Measurements from ENCODE around the gene SUMO4. TPM values are rescaled to one million over a fixed set of nuclear protein-coding genes. Genes with fewer than 3 reads are reported as not detected.
A peak's percentile ranks its signal among the peaks of the same experiment; 100 is the strongest.

Gene SUMO4
- total and polyA plus RNA-seq, 2 donors (not counting 1 experiment from before 2014, with no cell fraction given) = 0.18 to 11.5 TPM

DNA sequence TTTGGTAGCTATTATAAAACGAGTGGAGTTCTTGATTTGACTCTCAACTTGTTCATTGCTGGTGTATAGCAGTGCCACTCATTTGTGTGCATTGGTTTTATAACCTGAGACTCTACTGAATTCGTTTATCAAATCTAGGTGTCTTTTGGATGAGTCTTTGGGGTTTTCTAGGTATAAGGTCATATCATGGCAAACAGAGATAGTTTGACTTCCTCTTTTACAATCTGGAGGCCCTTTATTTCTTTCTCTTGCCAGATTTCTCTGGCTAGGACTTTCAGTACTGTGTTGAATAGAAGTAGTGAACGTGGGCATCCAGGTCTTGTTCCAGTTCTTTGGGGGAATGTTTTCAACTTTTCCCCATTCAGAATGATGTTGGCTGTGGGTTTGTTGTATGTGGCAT lies 38.8 kb downstream of the SUMO4 start:
- intact Hi-C loops (cut with micrococcal nuclease) = no loop called here
- Mint-ChIP-seq H3K27ac (peak overlapping the region; percentile 41), H3K4me1 (peaks cover 29% of the 10 kb centered on the region), H3K27me3 (no peaks in the 10 kb centered on the region), H3K4me3 (peak overlapping the region; percentile 29), H3K9me3 (ENCODE audit: insufficient read depth) (no peaks in the 10 kb centered on the region)
- Histone ChIP-seq H3K36me3 (replicated peaks in 1 of 2; ENCODE audit: control extremely low read depth in 1 of 2, control insufficient read depth in 1 of 2, extremely low read depth in 1 of 2, insufficient read depth in 2 of 2, low read length in 1 of 2) (no peaks in the 10 kb centered on the region), H3K4me1 (ENCODE audit: control insufficient read depth in 2 of 2, insufficient read depth in 2 of 2, low read length in 2 of 2) (peaks cover 4 to 6% of the 10 kb centered on the region in 2 donors), H3K27ac (ENCODE audit: low read length in 2 of 2) (no peak overlapping the region), H3K9ac (ENCODE audit: low read length) (no peak overlapping the region), H3K27me3 (replicated peaks in 1 of 4; ENCODE audit: control extremely low read depth in 1 of 4, control insufficient read depth in 3 of 4, insufficient read depth in 4 of 4, low read length in 3 of 4) (no peaks in the 10 kb centered on the region), H3K4me2 (replicated peaks; ENCODE audit: low read depth, low read length, poor library complexity, severe bottlenecking) (no peak overlapping the region), H3K79me2 (ENCODE audit: control insufficient read depth, insufficient read depth, low read length) (peaks cover 3% of the 10 kb centered on the region), H3K9me3 (ENCODE audit: control extremely low read depth in 1 of 3, control insufficient read depth in 2 of 3, insufficient read depth in 1 of 3, low read length in 2 of 3) (peaks cover 0 to under 1% (median 0%) of the 10 kb centered on the region in 3 donors), H2AFZ (ENCODE audit: insufficient read depth, low read depth, low read length, poor library complexity, severe bottlenecking) (peak overlapping the region; percentile 3), H3K4me3 (ENCODE audit: control extremely low read depth in 1 of 5, extremely low read depth in 1 of 5, insufficient read depth in 1 of 5, low read depth in 2 of 5, low read length in 4 of 5) (no peak overlapping the region), H4K20me1 (ENCODE audit: control insufficient read depth, insufficient read depth, low read length, poor library complexity, severe bottlenecking) (no peaks in the 10 kb centered on the region)
- WGBS (ENCODE audit: insufficient coverage) = 43% methylated on average over 2 of the region's 3 CpGs
- peak; percentile 31 for DNase-seq
- TF ChIP-seq EZH2 (IDR thresholded peaks at IDR 0.05; ENCODE audit: borderline replicate concordance, insufficient read depth, low read depth, low read length, poor library complexity, severe bottlenecking) = no peak
- TF ChIP-seq, protein P1, sequence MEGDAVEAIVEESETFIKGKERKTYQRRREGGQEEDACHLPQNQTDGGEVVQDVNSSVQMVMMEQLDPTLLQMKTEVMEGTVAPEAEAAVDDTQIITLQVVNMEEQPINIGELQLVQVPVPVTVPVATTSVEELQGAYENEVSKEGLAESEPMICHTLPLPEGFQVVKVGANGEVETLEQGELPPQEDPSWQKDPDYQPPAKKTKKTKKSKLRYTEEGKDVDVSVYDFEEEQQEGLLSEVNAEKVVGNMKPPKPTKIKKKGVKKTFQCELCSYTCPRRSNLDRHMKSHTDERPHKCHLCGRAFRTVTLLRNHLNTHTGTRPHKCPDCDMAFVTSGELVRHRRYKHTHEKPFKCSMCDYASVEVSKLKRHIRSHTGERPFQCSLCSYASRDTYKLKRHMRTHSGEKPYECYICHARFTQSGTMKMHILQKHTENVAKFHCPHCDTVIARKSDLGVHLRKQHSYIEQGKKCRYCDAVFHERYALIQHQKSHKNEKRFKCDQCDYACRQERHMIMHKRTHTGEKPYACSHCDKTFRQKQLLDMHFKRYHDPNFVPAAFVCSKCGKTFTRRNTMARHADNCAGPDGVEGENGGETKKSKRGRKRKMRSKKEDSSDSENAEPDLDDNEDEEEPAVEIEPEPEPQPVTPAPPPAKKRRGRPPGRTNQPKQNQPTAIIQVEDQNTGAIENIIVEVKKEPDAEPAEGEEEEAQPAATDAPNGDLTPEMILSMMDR (IDR thresholded peaks at IDR 0.05) = no peak
- CTCF ChIA-PET = interaction anchor here (0.8 kb wide), 1 partner anchor 77 kb away, joined by 3 read pairs; no protein-coding TSS in a partner anchor
- POLR2A ChIA-PET = interaction anchor here (0.8 kb wide), 1 partner anchor 22 kb away, joined by 4 read pairs; no protein-coding TSS in a partner anchor
- ATAC-seq (ENCODE audit: low read depth) = peak; percentile 62

DNA sequence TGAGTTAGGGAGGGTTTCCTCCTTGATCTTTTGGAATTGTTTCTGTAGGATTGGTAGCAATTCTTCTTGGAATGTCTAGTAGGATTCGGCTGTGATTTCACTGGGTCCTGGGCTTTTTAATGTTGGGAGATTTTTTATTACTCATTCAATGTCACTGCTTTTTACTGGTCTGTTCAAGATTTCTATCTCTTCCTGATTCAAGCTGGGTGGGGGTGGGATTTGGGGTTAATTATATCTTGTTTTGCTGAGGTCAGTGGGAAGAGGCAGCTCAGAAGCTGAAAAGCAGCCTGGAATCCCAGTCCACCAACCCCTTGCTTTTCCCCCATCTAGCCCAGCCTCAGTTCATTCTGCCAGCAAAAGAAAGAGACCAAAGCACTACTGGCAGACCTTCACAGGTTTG lies 39.6 kb downstream of the SUMO4 start:
- Histone ChIP-seq H2AFZ (ENCODE audit: insufficient read depth, low read depth, low read length, poor library complexity, severe bottlenecking) (no peak overlapping the region), H3K4me3 (ENCODE audit: control extremely low read depth in 1 of 5, extremely low read depth in 1 of 5, insufficient read depth in 1 of 5, low read depth in 2 of 5, low read length in 4 of 5) (no peak overlapping the region), H3K9ac (ENCODE audit: low read length) (no peak overlapping the region), H3K79me2 (ENCODE audit: control insufficient read depth, insufficient read depth, low read length) (peaks cover 3% of the 10 kb centered on the region), H4K20me1 (ENCODE audit: control insufficient read depth, insufficient read depth, low read length, poor library complexity, severe bottlenecking) (no peaks in the 10 kb centered on the region), H3K9me3 (ENCODE audit: control extremely low read depth in 1 of 3, control insufficient read depth in 2 of 3, insufficient read depth in 1 of 3, low read length in 2 of 3) (peaks cover 0 to 2% (median 0%) of the 10 kb centered on the region in 3 donors), H3K36me3 (replicated peaks in 1 of 2; ENCODE audit: control extremely low read depth in 1 of 2, control insufficient read depth in 1 of 2, extremely low read depth in 1 of 2, insufficient read depth in 2 of 2, low read length in 1 of 2) (no peaks in the 10 kb centered on the region), H3K4me1 (ENCODE audit: control insufficient read depth in 2 of 2, insufficient read depth in 2 of 2, low read length in 2 of 2) (peaks cover 4 to 6% of the 10 kb centered on the region in 2 donors), H3K27me3 (replicated peaks in 1 of 4; ENCODE audit: control extremely low read depth in 1 of 4, control insufficient read depth in 3 of 4, insufficient read depth in 4 of 4, low read length in 3 of 4) (no peaks in the 10 kb centered on the region), H3K27ac (ENCODE audit: low read length in 2 of 2) (no peak overlapping the region), H3K4me2 (replicated peaks; ENCODE audit: low read depth, low read length, poor library complexity, severe bottlenecking) (no peak overlapping the region)
- TF ChIP-seq, protein P1 (IDR thresholded peaks at IDR 0.05) = no peak
- no peak for TF ChIP-seq EZH2 (IDR thresholded peaks at IDR 0.05; ENCODE audit: borderline replicate concordance, insufficient read depth, low read depth, low read length, poor library complexity, severe bottlenecking)
- no peak for ATAC-seq (ENCODE audit: low read depth)
- intact Hi-C loops (cut with micrococcal nuclease) = no loop called here
- ChIA-PET POLR2A (interaction anchor here (0.8 kb wide), 1 partner anchor 21 kb away, joined by 4 read pairs; no protein-coding TSS in a partner anchor), CTCF (interaction anchor here (0.6 to 2.5 kb wide), 3 partner anchors 8 to 171 kb away, joined by 4 to 16 read pairs (median 10); no protein-coding TSS in a partner anchor)
- Mint-ChIP-seq H3K4me3 (no peak overlapping the region), H3K27ac (no peak overlapping the region), H3K27me3 (no peaks in the 10 kb centered on the region), H3K4me1 (peaks cover 30% of the 10 kb centered on the region), H3K9me3 (ENCODE audit: insufficient read depth) (no peaks in the 10 kb centered on the region)
- WGBS (ENCODE audit: insufficient coverage) = no CpG with 5 or more reads among the region's 1 CpG
- DNase-seq = no peak
